Vagina (tissue), 2 donors: ENCODE results near the gene ADI1. TPM values are rescaled to one million over a fixed set of nuclear protein-coding genes. Genes with fewer than 3 reads are reported as not detected.

Experiments
- DNase-seq, 2 donors: peaks; one replicate each; pipeline ENCODE4 v3.0.0-alpha.2; 2017; ENCODE audit errors: extremely low spot score in 2 of 2
- H3K27ac ChIP-seq: fragments of 200-600 bp; sonication (generic); one replicate; pipeline ENCODE4 v1.5.1; 2019
- H3K27me3 ChIP-seq: fragments of 200-600 bp; sonication (generic); one replicate; pipeline ENCODE4 v1.5.1; 2019
- H3K36me3 ChIP-seq, 2 donors: fragments of 200-600 bp; sonication (generic); one replicate each; pipeline ENCODE4 v1.5.1; 2017 to 2019
- H3K4me1 ChIP-seq: fragments of 200-600 bp; sonication (generic); one replicate; pipeline ENCODE4 v1.5.1; 2019
- H3K4me3 ChIP-seq, 2 donors: fragments of 200-600 bp; sonication (generic); 1 replicate in 1 of 2; 2 replicates in 1 of 2; pipeline ENCODE4 v1.5.1; 2016 to 2019
- H3K9me3 ChIP-seq: fragments of 200-600 bp; sonication (generic); one replicate; pipeline ENCODE4 v1.5.1; 2019
- CTCF ChIP-seq, 3 experiments: fragments of 450-650 bp in 2 of 3; fragments of 200-600 bp in 1 of 3; sonication (generic) in 1 of 3; IDR thresholded peaks; one replicate each; pipeline ENCODE4 v1.5.1; 2017 to 2019; ENCODE audit warnings: antibody characterized with exemption in 3 of 3, mild to moderate bottlenecking in 2 of 3, moderate library complexity in 2 of 3
- POLR2A ChIP-seq, 2 donors: fragments of 450-650 bp; IDR thresholded peaks; one replicate each; pipeline ENCODE4 v1.6.1; 2017; ENCODE audit warnings: antibody characterized with exemption in 2 of 2, mild to moderate bottlenecking in 2 of 2, moderate library complexity in 2 of 2
- POLR2AphosphoS5 ChIP-seq, 2 donors: sonication (generic); formaldehyde crosslinking; IDR thresholded peaks; one replicate each; pipeline ENCODE4 v1.9.0; 2017; ENCODE audit warnings: antibody characterized with exemption in 2 of 2, mild to moderate bottlenecking in 2 of 2, low read depth in 1 of 2; ENCODE audit not compliant: insufficient read depth in 1 of 2
- intact Hi-C: fragments of 100-400 bp; cut with DNase I; formaldehyde crosslinking; loops from one replicate; pipeline ENCODE4 v1.15.1; 2023
- total RNA-seq: library from RNA; depleted of rRNA; stranded (reverse); fragments of >200 nt; gene quantifications from one replicate; pipeline ENCODE4 v1.2.3, GENCODE V29; 2016

ADI1 gene
- total RNA-seq, 1 donor from 2014 or later: 26.3 TPM

GRCh38 chr2:3491716-3492474 is 27.4 kb downstream of the ADI1 start:
- intact Hi-C loops: no loop called here
- Histone ChIP-seq H3K27ac (no peak overlapping the region), H3K4me1 (no peaks in the 10 kb centered on the region), H3K4me3 (no peak overlapping the region), H3K9me3 (no peaks in the 10 kb centered on the region), H3K27me3 (no peaks in the 10 kb centered on the region), H3K36me3 (peaks cover 0 to 14% of the 10 kb centered on the region in 2 donors)
- TF ChIP-seq POLR2A (IDR thresholded peaks at IDR 0.05) (no peak), CTCF (IDR thresholded peaks at IDR 0.05) (no peak), POLR2AphosphoS5 (IDR thresholded peaks at IDR 0.05; ENCODE audit: insufficient read depth in 1 of 2, low read depth in 1 of 2) (no peak)
- no peak for DNase-seq

GRCh38 chr2:3491306-3491705 is 28.0 kb downstream of the ADI1 start:
- no peak overlapping the region for H3K4me3 ChIP-seq
- H3K9me3 ChIP-seq: no peaks in the 10 kb centered on the region
- H3K27me3 ChIP-seq: no peaks in the 10 kb centered on the region
- no peak for DNase-seq
- H3K4me1 ChIP-seq: no peaks in the 10 kb centered on the region
- peaks cover 0 to 9% of the 10 kb centered on the region in 2 donors for H3K36me3 ChIP-seq
- TF ChIP-seq POLR2A (IDR thresholded peaks at IDR 0.05) (no peak), CTCF (IDR thresholded peaks at IDR 0.05) (no peak), POLR2AphosphoS5 (IDR thresholded peaks at IDR 0.05; ENCODE audit: insufficient read depth in 1 of 2, low read depth in 1 of 2) (no peak)
- intact Hi-C loops: no loop called here
- no peak overlapping the region for H3K27ac ChIP-seq

GRCh38 chr2:3490191-3491170 is 28.9 kb downstream of the ADI1 start:
- no peak for TF ChIP-seq POLR2A (IDR thresholded peaks at IDR 0.05)
- TF ChIP-seq CTCF (IDR thresholded peaks at IDR 0.05): no peak
- no peak for TF ChIP-seq POLR2AphosphoS5 (IDR thresholded peaks at IDR 0.05; ENCODE audit: insufficient read depth in 1 of 2, low read depth in 1 of 2)
- Histone ChIP-seq H3K4me1 (no peaks in the 10 kb centered on the region), H3K27ac (no peak overlapping the region), H3K27me3 (no peaks in the 10 kb centered on the region), H3K36me3 (peaks cover 0 to 4% of the 10 kb centered on the region in 2 donors), H3K9me3 (no peaks in the 10 kb centered on the region), H3K4me3 (no peak overlapping the region)
- no peak for DNase-seq
- intact Hi-C loops: no loop called here

- H3K27me3 ChIP-seq: no peaks in the 10 kb centered on the region
- H3K4me3 ChIP-seq: no peak overlapping the region
- no peak for DNase-seq
- TF ChIP-seq POLR2A (IDR thresholded peaks at IDR 0.05) (no peak), CTCF (IDR thresholded peaks at IDR 0.05) (no peak), POLR2AphosphoS5 (IDR thresholded peaks at IDR 0.05; ENCODE audit: insufficient read depth in 1 of 2, low read depth in 1 of 2) (no peak)
- no peaks in the 10 kb centered on the region for H3K9me3 ChIP-seq
- no peaks in the 10 kb centered on the region for H3K4me1 ChIP-seq
- H3K36me3 ChIP-seq: no peaks in the 10 kb centered on the region
- intact Hi-C loops: no loop called here
- H3K27ac ChIP-seq: no peak overlapping the region
Observed at GRCh38 chr2:3489764-3490115, 29.6 kb downstream of the ADI1 start.
